Stimulated activated CD4-positive, alpha-beta T cell treated with anti-CD3 and anti-CD28 coated beads, TNF-alpha, amount 100 ng/mL, for 24 hours (primary cell): ENCODE results near the gene NGEF.

Source experiments
- DNase-seq, 3 experiments: peaks; one replicate each; pipeline ENCODE4 v3.0.0-alpha.2; 2020; ENCODE audit warnings: low read depth in 3 of 3

Gene NGEF

DNA sequence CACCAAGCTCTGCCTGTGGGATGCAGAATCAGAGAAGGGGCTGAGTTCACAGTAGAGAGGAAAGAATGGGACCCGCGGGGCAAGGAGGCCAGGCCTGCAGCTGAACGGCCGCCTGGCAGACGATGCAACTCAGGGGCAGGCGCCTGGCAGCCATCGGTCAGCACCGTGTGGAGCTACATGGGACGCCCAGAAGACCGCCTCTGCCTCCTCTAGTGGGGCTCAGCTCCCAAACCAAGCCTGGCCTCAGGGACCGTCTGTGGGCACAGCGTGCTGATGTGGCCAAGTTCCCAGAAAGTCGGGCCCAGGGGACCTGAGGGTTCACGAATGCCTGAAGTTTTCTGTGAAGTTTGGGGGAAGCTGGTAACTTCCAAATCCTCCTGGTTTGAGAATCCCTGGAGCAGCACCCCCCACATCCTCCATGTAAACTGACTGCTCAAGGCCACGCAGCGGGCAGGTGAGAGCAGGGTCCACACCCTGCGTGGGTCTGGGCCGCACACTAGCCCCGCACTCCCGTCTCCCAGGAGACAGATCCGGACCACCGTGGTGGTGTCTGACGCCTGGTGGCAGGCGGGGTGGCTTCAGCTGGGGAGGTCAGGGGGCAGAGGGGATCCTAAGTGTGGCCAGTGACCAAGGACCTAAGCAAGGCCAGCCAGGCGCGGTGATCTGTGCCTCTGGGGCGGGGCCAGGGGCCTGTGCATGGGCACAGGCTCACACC lies 128.3 kb downstream of the NGEF start:
- no peak for DNase-seq

- DNase-seq: no peak
These were observed 129.0 kb downstream of the NGEF start for GRCh38 chr2:232884001-232884421.

DNA sequence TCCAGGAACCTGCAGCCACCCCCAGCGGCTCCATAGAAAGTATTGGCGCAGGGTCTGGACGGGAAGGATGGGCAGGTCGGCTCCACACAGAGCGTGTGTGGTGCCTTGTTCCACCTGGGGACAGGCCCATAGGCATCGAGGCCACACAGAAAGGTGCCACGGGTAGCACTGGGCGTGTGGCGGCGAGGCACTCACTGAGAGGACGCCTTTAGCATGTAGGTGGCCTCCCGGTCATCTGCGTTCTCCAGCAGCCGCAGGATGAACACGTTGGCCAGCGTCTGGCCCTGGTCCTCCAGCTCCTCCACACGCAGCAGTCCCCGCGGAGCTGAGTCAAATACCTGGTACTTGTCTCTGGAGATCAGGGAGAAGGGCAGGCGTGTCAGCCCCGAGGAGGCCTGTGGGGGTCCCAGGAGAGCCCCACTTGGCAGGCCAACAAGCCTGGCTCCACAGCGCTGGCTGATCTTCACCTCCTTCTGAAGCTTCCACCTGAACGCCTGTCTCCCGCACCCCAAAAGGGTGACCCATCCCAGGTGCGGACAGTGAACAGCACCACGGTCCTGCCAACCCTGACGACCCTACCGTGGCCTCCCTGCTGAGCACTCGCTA lies 129.8 kb downstream of the NGEF start:
- DNase-seq: no peak

GRCh38 chr2:232882505-232883115 lies 130.4 kb downstream of the NGEF start:
- no peak for DNase-seq

DNA sequence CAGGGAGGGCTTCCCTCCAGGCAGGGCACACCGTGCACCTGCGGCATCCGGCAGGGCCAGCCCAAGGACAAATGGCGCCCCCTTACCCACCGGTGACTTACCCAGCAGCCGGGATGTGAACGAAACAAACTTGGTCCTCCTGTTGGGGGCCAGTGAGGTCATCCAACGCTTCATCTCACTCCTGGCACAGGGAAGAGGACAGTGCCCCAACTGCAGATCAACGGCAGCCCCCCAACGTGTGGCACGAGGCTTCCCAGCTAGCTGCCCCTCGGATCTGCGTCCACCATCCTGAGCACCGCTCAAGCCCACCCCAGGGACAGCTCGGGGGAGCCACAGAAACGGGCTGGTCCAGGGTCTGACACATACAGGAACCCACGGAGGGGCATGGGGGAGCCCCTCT lies 131.0 kb downstream of the NGEF start:
- no peak for DNase-seq

DNA sequence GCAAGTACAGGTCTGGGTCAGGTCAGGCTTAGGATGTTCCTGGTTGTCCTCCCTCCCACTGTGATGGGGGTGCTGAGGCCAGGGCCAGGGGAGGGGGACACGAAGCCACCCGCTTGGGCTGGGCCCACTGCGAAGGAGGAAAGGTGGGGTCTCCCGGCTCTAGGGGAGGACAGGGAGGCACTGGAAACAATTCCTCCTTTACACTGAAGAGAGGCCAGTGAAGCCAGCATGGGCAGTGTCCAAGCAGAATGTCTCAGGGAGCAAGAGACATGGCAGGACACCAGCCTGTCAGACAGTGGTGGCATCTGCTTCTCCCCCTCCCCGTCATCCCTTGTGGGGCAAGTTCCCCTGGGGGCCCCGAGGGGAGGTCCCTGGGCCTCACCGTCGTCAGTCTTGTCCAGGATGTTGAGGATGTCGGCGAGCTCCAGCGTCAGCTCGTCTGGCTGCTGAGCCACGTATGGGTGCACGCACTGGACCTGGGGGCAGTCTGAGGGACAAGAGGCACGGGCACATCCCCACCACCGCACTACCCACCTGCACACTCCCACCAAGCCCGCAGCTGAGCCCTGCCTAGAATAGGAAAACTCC lies 132.2 kb downstream of the NGEF start:
- no peak for DNase-seq

DNA sequence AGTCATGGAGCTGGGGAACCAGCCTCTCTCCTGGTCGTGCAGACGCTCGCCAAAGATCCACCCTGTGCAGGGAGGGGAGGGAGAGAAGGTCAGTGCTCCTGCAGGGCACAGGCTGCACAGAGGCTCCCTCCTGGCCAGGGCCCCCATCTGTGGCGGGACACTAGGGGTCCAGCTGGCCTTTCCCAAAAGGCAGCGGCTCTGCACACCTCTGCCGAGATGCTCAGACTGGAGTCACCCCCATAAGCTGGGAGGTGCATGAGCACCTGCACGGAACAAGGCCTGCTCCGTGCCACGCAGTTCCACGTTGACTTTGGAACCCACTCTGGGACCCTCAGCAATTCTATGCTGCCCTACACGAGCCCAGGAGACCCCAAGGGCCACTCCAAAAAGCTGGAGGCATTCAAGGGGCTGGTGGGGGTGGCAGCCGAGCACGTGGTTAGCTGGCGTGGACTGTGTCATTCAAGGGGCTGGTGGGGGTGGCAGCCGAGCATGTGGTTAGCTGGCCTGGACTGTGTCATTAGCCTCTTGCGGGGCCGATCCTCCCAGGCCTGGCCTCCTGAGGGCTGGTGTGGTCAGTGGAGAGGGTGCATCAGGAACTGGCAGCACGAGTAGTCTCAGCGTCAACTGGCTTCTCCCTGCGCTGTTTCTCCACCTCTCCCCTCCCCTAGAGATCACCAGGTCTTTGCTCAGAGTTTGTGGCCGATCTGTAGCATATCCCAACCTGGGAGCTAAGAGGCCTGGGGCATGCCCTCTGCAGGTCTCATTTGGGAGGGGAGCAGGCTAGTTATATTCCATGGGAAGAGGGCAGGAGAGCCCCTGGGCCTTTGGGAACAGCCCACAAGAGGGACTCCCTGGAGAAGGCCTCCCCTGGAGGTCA lies 133.2 kb downstream of the NGEF start:
- no peak for DNase-seq

GRCh38 chr2:232878855-232879617 lies 134.0 kb downstream of the NGEF start:
- no peak for DNase-seq

DNA sequence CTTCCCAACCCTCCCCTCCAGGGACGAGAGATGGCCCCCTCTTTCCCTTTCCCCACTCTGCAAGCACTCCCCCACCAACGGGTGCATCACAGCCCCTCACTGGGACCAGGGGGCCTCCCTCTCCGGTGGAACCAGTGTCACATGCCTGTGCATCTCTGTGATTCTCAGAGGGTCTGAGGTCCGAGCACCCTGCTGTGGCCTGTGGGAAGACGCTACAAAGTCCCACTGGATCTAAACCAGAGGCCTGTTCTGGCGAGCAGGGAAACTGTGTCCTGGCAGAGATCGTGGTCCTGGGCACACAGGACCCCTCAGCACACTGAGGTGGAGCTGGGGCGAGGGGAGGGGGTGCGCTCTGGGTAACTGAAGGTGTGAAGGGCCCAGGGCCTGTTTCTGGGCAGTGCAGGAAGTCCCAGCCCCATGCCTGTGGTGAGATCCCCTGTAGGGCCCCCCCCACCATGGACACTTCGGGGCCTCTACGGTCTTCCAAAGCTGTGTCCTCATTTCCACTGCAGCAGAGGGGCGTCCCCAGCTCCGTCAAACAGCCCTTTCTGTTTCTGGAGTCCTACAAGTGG lies 135.0 kb downstream of the NGEF start:
- no peak for DNase-seq

DNA sequence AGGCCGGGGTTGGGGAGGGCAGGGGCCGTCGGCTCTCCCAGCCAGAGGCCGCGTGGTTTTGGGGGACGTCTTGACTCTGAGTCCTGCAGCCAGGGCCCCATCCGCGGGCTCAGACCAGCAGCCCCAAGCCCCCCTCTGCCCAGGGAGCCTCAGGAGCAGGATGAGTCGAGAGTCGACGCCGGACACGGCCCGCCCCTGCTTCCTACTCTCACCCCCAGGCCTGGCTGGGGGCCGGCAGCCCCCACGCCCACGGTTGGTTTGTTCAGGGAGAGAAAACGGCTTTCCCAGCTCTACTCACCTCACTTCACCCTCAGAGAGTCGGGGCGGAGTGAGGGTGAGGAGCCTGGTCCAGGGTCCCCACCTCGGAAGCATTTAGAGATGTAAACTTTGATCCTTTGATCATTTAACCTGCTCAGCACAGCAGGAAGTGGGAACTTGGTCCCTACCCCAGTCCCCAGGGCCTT lies 136.0 kb downstream of the NGEF start:
- no peak for DNase-seq

DNA sequence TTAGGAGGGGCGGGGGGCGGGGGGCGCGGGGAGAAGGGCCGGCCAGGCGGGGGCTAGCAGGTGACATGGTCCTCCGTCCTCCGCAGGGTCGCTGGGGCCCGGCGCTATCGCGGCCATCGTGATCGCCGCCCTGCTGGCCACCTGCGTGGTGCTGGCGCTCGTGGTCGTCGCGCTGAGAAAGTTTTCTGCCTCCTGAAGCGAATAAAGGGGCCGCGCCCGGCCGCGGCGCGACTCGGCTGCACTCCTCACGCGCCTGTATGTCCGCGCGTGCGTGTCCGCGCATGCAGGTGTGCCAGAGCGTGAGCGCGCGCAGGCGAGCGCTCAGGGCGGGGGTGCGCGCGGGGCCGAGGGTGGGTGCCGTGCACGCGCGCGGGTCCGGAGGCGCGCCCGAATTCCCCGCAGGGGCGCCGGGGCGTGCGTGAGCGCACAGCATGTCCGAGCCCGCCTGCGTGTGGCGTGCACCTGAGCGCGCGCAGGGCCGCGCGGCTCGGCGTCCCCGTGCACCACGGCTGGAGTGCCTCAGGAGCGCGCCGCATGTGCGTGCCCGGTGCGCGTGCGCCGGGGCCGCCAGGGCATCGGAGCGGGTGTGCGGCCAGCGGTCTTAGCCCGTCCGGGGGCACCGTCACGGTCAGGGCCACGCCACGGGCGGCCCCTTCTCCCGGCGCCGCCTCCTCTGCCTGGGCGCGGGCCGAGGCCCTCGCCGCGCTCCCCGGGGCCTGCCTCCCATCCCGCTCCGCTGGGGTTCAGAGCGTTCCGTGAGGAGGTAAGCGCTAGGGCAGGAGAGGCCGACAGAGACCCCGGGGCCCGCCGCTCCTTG lies 136.7 kb downstream of the NGEF start:
- peak in 1 of 3 experiments; percentile 44 for DNase-seq

DNA sequence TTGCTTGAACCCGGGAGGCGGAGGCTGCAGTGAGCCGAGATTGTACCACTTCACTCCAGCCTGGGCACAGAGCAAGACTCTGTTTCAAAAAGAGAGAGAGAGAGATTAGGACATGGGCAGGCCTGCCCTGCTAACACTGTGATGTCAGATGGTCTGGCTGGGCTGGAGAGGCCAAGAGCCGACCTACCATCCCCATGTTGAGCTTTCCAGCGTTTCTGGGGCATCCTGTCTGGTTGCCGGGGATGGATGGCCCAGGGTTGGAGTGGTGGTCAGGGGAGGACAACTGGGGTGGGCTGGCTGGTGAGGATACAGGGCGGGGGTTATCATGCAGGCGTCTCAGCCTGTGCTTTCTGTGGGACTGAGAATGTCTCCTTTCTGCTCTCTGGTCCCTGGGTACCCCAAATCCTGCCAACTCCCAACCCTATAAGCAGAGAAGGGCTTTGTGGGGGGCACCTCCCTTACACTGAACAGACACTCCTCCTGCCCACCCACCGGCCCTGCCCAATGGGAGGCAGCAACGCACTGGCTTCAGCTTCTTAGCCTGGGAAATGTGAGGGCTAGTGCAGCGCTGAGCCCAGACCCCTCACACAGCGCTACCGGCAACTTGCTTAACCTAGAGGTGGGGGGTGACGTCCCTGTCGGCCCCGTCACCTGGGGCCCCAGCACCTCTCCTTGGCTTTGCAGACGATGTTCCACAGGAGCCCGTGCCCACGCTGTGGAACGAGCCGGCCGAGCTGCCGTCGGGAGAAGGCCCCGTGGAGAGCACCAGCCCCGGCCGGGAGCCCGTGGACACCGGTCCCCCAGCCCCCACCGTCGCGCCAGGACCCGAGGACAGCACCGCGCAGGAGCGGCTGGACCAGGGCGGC lies 137.6 kb downstream of the NGEF start:
- DNase-seq: no peak

GRCh38 chr2:232874677-232875223 lies 138.3 kb downstream of the NGEF start:
- DNase-seq: no peak

- DNase-seq: no peak
These were observed 139.0 kb downstream of the NGEF start for GRCh38 chr2:232873909-232874641.

DNA sequence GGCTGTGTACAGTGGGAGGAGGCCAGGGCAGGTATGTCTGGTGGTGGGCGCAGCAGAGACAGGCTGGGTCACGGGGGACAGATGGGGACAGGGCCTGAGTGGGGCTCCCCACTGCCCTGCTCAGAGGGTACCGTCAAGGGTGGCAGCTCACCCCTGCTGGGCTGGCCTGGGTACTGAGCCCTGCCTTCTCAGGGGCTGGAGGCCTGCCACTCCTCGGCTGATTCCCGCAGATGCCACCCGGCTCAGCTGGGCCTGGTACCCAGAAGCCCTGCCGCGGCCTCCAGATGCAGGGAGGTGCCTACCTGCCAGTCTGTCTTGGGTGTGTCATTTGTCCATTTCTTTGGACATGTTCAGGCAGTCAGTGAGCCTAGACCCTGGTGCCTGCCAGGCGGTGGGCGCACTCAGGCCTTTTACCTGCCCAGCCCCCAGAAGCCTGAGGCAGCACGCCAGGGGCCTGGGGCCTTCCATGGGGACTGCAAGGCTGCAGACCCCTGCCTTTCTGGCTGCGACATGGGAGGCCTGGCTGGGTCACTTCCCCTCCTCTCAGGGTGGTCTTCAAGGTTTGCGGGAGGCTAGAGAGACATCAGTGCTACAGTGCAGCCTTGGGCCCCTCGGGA lies 139.7 kb downstream of the NGEF start:
- DNase-seq: no peak

DNA sequence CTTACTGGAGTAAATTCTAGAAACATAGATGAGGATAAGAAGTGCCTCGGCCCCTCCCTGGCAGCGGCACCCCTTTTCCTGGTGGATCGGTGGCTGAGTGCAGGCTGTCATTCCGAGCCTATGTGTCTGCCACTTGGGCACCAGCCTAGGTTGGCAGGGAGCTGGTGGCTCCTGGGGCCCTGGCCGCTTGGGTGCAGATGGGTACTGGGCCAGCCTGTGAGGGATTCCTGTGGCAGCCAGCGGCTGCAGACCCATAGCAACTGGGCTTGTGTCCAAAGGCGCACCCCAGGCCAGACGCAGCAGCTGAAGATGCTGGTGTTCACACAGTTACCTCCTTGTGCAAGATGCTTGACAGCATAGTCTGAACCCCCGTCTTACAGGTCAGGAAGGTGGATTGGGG lies 140.2 kb downstream of the NGEF start:
- DNase-seq: no peak
